SH-SY5Y (cell line): ENCODE results near the gene CAT.

Experiments used
- GATA2 ChIP-seq: IDR thresholded peaks from 2 replicates; pipeline ENCODE4 v1.6.1; 2011; ENCODE audit warnings: mild to moderate bottlenecking, low read depth, low read length
- GATA3 ChIP-seq: IDR thresholded peaks from 2 replicates; pipeline ENCODE4 v1.6.1; 2011; ENCODE audit warnings: low read depth, mild to moderate bottlenecking, low read length, moderate library complexity

Gene CAT

DNA sequence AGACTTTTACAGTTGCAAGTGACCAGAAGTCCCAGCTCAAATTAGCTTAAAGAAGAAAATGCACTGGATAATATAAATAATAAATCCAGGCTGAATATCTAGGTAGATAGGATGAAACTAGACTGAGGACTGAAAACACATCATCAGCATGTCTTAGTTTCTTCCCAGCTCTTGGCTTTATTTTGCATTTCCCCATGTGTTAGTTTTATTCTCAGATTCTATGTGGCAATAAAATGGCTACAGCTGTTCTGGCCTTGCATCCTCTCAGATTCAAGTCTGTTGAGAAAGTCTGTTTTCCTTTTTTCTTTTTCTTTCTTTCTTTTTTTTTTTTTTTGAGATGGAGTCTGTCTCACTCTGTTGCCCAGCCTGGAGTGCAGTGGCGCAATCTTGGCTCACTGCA lies 22.6 kb upstream of the CAT start:
- TF ChIP-seq GATA2 (no peak), GATA3 (no peak)

DNA sequence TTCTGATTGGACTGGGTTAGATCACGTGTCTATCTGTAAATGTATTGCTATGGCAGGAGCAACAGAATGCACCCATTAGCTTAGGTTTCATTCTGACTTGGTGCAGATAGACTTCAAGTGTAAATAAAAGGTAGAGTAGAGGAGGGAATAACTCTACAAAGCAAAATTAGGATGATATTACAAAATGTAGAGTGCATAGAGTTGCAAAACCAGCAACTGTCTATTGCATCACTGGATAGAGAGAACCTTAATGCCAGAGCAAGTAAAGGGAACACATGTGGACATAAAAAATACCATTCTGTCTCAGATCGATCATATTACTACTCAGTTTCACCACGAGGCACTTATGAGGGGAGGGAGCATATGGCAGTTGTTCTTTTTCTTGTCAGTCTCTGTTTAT lies 22.0 kb upstream of the CAT start:
- TF ChIP-seq GATA2 (no peak), GATA3 (no peak)

DNA sequence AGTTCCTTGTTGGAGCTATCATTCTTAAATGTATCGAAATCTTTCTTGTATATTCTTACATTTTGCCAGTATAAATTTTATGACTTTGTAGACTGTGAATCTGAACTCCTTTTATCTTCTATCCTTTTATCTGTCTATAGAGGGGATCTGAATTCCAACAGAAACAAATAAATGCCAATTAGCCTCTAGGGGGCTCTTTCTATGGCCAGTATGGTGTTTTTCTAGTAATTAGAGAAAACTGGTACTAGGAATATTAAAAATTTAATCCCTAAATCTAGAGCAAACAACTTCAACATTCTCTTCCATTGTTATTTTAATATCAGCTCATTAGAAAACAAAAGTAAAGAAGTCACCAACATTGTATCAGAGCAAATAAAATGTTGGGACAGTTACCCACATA lies 21.5 kb upstream of the CAT start:
- TF ChIP-seq GATA2, result no peak
- no peak for TF ChIP-seq GATA3

DNA sequence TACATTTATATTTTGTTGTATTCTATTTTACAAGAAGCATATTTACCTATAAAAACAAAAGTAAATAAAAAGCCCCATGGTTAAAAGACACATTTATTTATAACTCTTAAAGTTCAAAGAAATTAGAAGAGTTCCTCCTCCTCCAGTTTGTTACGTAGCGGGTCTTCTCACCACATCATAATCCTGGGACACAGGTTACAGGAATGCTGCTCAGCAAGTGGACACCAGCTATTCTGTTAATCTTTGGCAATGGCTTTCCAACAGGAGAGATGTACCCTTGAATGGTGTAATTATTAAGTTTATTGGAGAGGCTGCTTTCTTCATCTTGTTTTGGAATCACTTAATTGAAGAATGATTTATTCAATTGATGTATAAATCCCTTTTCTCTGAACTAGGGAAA lies 19.6 kb upstream of the CAT start:
- no peak for TF ChIP-seq GATA3
- TF ChIP-seq GATA2, result no peak

DNA sequence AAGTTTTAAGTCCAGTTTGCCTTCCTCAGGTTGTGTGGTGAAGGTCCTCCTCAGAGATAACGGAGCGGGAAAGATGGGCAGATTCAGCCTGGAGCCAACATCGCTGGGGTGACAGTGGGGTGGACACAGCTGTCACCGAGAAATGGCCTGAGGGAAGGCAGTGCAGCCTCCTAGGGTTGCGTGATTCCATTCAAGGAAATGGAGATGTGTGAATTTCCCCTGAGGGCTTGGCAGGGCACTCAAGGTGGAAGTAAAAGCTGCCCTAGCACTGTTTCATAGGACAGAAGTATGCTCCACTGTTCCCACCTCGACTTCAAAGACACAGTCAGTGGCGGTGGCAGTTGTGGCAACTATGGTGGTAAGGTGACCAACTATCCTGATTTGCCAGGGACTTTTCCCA lies 15.4 kb upstream of the CAT start:
- TF ChIP-seq GATA2 (no peak), GATA3 (no peak)

DNA sequence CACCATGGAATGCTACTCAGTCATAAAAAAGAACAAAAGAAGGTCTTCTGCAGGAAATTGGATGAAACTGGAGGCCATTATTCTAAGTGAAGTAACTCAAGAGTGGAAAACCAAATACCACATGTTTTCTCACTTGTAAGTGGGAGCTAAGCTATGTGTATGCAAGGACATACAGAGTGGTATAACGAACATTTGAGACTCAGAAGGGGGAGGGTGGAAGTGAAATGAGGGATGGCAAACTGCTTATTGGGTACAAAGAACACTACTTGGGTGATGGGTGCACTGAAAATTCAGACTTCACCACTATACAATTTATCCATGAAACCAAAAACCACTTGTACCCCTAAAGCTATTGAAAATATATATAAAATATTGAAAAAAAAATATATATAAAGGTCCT lies 13.4 kb upstream of the CAT start:
- TF ChIP-seq GATA3, result no peak
- TF ChIP-seq GATA2, result no peak

DNA sequence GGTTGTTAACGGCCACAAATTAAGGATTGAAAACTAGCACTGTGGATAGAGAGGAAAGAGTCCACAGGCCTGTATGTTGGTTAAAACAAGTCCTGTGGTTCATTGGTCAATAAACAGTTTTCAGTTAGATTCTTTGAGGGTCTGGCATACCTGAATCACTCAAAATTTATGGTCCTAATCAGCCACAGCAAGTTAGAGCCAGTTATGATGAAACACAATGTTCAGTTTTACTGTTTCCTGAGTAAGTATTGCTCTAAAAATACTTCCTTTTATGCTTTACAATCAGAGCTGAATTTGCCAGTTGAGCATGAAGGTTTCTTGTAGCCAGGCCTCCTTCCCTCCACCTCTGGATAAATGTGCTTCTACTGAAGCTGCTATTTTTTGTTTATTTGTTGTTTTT lies 12.9 kb upstream of the CAT start:
- TF ChIP-seq GATA2 (no peak), GATA3 (no peak)

DNA sequence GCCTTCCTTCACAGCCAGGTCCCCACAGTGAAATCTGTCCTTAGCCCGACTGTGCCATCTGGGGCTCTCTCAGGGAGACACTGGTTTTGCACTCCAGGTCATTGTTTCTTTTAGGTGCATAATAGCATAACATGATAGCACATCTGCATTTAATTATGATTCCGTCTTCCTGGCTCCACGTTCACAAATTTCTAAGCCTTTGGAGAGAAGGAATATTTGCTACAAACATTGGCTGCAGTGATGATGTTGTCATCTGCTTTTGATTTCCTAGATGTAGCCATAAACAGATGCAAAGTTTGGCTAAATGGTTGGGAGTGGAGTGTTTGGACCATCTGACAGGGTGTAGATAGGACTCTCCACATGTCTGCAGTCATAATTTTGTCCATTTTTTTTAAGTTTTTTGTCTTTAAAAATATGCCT lies 12.0 kb upstream of the CAT start:
- no peak for TF ChIP-seq GATA3
- peak; percentile 52; the same call in 1 of the 2 replicates for TF ChIP-seq GATA2

DNA sequence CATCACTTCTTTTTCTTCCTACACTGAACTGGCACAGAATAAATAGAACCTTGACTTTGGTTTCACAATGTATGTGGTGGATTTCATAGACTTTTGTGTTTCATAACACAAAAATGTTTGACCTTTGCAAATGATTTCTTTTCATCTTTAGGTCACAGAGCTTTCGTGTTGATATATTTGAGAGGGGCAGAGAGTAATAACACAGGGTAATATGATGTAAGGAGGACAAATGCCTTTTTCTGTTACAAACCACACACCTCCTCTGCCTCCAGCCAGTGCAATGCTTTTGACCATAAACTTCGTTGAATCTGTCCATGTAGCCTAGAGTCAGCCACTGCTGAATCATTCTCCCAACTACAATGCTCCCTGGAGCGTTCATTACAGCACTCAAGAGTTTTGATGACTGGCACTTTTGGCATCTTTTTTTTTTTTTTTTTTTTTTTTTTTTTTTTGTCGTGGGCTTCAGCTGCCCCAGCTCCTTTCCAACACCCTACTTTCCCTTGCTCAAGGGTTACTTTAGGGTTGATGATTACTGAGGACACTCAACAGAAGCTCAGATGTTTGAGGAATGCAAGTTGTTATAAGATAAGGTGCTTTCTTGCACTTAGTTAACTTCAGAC lies 11.4 kb upstream of the CAT start:
- TF ChIP-seq GATA2 (no peak), GATA3 (no peak)

DNA sequence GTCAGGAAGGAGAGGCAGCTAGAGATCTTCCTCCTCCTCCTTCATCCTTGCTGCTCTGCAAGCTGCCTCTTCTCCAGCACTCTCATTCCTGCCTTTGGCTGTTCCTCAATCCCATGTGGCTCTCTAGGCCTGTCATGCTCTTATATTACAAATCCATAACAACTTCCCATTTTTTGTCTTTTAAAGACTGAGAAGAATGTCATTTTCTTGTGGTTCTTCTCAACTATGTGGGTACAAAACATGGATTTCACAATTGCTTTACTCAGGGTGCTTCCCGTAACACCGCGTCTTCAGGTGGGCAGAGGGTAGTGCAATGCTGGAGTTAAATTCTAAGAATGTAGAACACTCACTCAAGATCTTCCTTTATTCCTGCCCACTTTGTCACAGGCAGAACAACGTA lies 6.8 kb upstream of the CAT start:
- TF ChIP-seq GATA2, result no peak
- TF ChIP-seq GATA3, result no peak

DNA sequence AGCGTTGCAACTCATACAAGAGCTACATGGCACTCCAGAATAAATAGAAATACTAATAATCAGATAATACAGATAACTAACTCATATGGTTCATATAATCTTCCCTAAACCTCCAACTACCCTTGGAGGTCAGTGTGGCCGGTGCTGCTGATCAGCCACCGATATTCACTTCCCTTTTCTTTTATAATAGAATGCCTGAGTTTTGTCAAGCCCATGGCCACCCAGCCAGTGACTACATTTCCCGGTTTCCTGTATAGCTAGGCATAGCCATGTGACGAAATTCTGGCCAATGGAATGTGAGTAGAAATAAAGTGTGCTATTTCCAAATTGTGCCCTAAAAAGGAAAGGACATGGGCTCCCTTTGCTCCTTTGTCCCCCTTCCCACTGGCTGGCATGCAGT lies 5.9 kb upstream of the CAT start:
- TF ChIP-seq GATA2 (no peak), GATA3 (no peak)

DNA sequence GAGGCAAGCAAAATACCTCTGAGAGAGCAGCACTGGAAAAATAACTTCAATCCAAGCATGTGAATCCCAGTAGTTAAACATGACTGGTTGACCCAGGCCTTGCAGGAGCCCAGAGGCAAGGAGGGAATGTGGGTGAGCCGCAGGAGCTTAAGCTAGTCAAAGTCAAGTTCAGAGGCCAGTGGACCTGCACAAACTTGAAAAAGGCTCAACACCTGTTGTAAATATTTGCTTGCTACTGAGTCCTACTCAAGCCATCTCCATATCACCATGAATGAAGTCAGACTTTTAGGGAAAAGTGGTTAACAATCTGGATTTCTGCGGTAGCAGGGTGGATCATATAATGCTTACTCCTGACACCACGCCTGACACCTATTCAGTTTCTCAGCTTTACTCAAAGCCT lies 4.8 kb upstream of the CAT start:
- TF ChIP-seq GATA2, result no peak
- TF ChIP-seq GATA3, result no peak

DNA sequence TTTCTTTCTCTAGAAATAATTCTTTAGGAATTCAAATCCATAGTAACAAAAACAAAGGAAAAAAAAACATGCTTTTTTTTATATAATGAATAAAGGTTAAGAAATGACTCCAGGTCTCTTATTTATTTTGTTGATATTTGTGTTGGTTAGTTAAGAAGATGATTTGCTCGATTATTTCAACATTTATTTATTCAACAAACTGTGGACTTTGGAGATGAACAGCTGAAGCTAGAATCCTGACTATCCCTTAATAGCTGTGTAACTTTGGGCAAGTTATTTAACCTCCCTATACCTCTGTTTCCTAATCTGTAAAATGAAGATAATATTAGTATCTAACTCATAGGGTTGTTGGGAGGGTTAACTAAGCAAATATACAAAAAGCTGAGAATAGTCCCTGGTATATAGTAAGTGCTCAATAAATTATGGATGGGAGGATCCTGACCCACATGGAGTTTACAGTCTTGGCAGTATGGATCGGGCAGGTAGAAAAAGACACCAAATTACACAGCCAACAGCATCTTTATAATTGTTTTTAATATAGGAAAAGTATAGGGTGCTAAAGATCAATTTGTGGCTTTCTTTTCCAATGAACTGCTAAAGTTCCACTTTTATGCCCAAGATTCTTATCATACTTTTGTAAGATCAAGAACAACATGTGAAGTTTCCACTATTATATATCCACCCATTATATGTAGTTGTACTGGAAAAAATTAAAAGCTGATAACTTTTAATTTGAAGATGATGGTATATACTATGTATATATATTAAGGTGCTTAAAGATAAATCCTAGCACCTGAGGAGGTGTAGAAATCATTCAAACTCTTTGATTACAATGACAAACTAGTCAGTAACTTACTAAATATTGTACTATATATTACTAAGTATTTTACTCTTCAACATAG lies 1.3 kb upstream of the CAT start:
- TF ChIP-seq GATA2 (no peak), GATA3 (no peak)

DNA sequence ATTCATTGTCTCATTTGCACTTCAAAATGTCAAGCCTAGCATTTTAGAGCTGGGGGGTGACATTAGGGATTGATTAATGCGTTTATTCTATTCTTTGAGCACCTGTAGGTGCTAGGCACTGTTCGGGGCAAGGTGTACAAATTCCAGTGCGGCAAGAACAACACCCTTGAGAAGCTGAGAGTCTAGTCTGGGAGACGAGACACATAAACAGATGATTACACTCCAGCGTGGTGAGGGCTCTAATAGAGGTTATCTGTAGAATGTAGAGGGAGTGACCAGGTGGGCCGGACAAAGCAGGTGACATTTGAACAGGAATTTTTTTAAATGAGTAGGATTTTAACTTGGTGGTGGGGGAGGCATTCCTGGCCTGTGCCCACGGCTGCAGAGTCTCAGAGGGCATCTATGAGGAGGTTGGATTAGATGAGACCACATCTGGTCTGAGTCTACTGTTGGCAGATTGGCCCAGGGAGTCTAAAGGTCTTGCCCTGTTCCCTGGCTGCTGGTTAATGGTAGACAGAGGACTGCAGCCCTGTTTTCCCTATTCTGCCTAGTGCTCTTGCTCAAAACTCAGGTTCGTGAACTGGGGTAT lies 970 bp downstream of the CAT start:
- no peak for TF ChIP-seq GATA2
- TF ChIP-seq GATA3, result no peak

DNA sequence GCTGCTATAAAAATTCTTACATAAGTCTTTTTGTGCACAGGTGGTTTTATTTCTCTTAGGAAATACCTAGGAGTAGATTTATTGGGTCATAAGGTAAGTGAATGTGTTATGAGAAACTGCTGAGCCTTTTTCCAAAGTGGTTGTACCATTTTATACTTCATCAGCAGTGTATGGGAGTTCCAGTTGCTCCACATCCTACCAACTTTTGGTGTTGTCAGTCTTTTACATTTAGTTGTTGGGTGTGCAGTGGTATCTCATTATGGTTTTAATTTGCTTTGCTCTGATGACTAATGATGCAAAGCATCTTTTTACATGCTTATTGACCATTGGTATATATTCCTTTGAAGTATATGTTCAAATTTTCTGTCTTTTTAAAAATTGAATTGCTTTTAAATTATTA lies 3.1 kb downstream of the CAT start:
- TF ChIP-seq GATA2, result no peak
- TF ChIP-seq GATA3, result no peak

DNA sequence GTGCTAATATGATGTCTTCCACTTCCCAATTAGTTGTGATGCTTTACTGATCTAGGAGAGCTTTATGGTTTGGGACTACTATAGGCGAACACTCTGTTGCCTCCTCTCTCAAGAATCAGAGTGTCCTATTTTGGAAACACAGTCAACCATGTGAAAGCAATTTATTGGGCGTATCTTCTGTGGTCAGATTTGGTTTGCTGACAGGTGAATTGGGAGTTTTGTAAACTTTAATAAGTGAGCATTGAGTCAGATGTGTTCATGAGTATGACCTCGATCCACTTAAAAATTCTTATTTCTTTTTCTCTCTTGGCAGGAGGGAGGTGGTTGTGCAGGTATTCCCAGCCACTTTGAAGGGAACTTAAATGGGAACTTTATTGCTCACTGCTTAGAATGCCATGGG lies 4.4 kb downstream of the CAT start:
- TF ChIP-seq GATA3 (no peak), GATA2 (no peak)
